Fibroblast of mammary gland (primary cell): ENCODE measurements around the gene ADM2.
A peak's percentile ranks its signal among the peaks of the same experiment; 100 is the strongest.

ENCODE experiments used
- DNase-seq: peaks from one replicate; pipeline ENCODE4 v3.0.0-alpha.2; 2010; ENCODE audit warnings: low read depth
- H3K4me3 ChIP-seq: 2 replicates; pipeline ENCODE4 v1.5.1; 2011; ENCODE audit warnings: low read depth, mild to moderate bottlenecking, low read length, moderate library complexity; ENCODE audit not compliant: control insufficient read depth
- TF ChIP-seq, protein P1 (sequence below): conservative IDR thresholded peaks from 2 replicates; pipeline ENCODE4 v1.5.1; 2011; ENCODE audit warnings: low read depth, low read length, inconsistent platforms; ENCODE audit not compliant: control insufficient read depth, insufficient read depth

ADM2 gene

GRCh38 chr22:50526834-50527801, 45.8 kb downstream of the ADM2 start:
- H3K4me3 ChIP-seq = peak overlapping the region; percentile 48
- TF ChIP-seq, protein P1, sequence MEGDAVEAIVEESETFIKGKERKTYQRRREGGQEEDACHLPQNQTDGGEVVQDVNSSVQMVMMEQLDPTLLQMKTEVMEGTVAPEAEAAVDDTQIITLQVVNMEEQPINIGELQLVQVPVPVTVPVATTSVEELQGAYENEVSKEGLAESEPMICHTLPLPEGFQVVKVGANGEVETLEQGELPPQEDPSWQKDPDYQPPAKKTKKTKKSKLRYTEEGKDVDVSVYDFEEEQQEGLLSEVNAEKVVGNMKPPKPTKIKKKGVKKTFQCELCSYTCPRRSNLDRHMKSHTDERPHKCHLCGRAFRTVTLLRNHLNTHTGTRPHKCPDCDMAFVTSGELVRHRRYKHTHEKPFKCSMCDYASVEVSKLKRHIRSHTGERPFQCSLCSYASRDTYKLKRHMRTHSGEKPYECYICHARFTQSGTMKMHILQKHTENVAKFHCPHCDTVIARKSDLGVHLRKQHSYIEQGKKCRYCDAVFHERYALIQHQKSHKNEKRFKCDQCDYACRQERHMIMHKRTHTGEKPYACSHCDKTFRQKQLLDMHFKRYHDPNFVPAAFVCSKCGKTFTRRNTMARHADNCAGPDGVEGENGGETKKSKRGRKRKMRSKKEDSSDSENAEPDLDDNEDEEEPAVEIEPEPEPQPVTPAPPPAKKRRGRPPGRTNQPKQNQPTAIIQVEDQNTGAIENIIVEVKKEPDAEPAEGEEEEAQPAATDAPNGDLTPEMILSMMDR = no peak
- DNase-seq = peak; percentile 50

DNA sequence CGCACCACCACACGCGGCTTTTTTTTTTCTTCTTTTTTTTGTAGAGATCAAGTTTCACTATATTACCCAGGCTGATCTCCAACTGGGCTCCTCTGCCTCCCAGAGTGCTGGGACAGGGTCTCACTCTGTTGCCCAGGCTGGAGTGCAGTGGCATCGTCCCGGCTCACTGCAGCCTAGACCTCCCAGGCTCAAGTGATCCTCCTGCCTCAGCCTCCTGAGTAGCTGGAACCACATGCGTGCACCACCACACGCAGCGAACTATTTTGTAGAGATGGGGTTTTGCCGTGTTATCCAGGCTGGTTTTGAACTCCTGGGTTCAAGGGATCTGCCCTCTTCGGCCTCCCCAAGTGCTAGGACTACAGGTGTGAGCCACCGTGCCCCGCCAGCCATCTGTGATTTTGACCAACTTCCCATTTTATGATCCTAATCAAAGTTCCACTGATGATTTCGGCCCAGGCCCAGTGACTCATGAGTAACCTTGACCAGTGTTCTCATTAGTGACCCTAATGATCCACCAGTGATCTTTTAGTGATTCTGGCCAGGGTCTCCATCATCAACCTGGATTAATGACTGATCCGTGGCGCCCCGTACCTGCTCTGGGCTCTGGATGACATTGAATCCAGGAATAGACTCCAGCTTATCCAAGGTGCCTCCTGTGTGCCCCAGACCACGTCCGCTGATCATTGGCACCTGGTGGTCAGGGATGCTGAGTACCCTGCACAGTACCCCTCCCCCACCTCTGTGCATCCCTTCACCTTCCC, 46.8 kb downstream of the ADM2 start:
- H3K4me3 ChIP-seq = no peak overlapping the region
- no peak for DNase-seq
- TF ChIP-seq, protein P1 = no peak

GRCh38 chr22:50528682-50529415, 47.5 kb downstream of the ADM2 start:
- peak overlapping the region; percentile 52 for H3K4me3 ChIP-seq
- TF ChIP-seq, protein P1 = no peak
- DNase-seq = no peak

GRCh38 chr22:50529416-50529896, 48.1 kb downstream of the ADM2 start:
- peak overlapping the region; percentile 52 for H3K4me3 ChIP-seq
- DNase-seq = no peak
- TF ChIP-seq, protein P1 = no peak

DNA sequence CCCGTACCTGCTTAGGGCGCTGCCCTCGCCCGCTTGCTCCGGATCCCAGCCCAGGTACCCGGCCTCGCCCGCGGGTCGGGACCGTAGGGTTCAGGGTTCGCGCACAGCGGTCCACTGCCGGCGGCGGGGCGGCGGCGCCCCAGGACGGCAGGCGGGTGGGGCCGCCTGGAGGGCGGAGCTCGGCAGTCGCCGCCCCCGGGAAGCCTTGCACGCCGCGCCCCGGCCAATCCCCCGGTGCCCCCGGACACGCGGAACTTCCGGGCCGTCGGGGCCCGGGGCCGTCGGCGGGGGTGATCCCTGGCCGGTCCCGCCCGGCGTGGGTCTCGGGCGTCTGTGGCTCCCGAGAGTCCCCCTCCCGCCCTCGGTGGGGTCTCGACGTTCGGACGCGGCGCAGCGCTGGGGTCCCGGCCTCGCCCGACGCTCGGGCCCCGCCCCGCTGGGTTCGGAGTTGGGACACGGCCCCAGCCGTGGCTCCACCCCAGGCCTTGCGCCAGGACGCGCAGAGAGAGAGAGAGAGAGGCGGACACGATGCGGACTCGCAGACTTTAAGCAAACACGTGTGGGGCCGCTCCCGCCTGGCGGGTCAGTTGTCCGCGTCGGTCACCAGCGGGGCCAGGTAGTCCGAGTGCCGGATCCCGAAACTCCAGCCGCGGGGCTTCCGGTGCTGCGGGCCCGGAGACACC, 48.7 kb downstream of the ADM2 start, which contains the start of gene TYMP:
TYMP (minus strand) TSS at position 116 of the 683 bp plus-strand sequence. CDS start 303 bp downstream, outside the sequence.
- H3K4me3 ChIP-seq = peak within 1 kb of the TSS; percentile 55
- TF ChIP-seq, protein P1 = no peak
- DNase-seq = peak; percentile 81

- no peak for DNase-seq
- peak overlapping the region; percentile 55 for H3K4me3 ChIP-seq
- TF ChIP-seq, protein P1 = no peak
Observed at GRCh38 chr22:50530580-50530876, 49.2 kb downstream of the ADM2 start.
